ENCODE results near the gene FIBIN.
A peak's percentile ranks its signal among the peaks of the same experiment; 100 is the strongest.

Gene FIBIN

GRCh38 chr11:27020751-27021150 lies 26.8 kb downstream of the FIBIN start:
- DNase-seq, result no peak

DNA sequence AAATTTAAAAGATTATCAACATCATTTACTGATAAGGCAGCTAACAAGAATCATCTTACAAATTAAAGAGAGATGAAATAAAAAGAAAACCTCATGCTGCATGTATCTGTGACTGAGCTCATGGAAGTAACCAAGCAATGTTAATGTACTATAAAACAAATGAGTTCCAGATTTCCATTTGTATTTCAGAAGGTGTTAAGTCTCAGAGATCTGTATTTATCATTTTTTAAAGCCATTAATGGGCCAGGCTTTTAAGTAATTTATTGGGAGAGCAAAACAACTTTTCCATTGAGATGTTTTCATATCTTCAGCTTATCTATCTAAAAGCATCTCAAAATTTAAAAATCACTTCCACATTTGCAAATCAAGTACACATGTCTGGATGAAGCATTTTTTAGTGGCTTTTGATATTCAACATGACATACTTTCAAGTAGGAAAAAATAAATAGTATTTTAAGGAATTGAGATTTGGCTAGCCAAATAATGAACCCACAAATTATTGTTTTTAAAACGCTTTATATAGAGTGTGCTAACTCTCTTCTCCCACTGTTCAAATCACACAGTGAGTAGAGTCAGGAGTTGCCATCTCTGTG lies 28.8 kb downstream of the FIBIN start:
- no peak for DNase-seq

DNA sequence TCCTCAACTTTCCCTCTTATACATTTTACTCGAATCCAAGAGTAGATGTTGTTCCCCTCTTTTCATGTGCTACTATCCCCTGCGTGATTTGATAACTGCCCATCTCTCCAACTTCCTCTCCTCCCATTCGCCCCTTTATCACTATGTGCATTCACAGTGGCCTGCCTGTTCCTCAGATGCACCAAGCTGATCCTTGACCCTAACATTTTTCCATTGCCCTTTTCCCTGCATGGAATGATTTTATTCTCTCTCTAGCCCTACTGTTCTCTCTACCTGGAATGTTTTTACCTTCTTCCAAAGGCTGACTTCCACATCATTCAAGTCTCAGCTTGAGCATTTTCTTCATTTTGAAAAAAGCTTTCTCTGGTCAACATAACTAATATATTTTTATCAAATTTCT lies 31.0 kb downstream of the FIBIN start:
- no peak for DNase-seq

DNA sequence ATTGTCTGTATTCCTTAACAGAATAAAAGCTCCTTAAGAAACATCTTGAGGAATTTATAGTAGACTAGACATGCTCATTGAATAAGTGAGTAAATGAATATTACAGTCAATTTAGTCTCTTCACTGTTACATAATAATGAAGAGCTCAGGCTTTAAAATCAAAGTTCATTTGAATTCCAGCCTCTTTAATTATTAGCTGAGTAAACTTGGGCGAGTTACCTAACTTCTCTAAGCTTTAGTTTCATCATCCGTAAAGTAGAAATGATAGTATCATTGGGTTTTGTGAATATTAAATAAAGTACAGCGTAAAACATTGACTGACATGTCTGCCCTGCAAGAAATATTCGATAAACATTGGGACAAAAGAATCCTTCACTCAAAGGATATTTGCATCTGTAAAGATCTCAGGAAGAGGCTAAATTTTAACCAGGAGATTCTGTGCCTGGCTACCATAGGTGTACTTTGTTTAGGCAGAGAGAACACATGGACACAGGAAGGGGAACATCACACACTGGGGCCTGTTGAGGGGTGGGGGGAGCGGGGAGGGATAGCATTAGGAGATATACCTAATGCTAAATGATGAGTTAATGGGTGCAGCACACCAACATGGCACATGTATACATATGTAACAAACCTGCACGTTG lies 31.5 kb downstream of the FIBIN start:
- DNase-seq, result no peak

GRCh38 chr11:27025957-27026733 lies 32.2 kb downstream of the FIBIN start:
- DNase-seq, result no peak

DNA sequence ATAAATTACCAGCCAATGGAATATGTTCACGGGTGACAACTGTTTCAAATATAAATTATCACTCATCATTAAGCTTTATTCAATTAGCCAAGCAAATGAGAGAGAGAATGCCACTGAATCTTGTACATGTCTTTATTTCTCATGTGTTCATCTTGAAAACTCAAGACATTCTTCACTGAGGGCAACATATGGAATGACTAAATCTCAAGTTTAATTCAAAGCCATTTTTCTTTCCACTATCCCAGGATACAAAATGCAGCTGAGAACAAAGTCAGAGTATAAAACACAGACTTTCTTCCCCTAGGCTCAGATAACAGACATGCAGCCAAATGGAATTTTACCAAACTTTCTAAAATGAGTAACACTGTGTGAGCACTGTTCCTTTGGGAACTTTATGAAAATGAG lies 34.7 kb downstream of the FIBIN start:
- no peak for DNase-seq

- DNase-seq, result no peak
Observed at GRCh38 chr11:27029966-27030365, 36.1 kb downstream of the FIBIN start.

DNA sequence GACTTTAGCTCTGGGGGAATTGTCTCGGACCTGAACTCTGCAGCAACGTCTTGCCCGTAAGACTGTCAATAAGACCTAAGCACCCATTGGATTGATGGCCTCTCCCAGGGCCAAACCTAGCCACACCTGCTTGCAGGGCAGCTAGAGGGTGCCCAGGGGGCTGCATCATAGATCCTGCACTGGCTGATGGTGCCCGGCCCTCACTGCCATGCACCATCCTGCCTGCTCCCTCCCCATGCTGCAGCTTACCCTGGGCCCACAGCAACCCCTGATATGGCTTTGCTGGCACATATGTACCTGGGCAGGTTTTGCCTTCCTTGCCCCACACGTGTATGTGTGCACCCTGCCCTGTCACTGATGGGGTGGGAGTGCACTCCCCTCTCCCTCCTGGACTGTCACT lies 37.8 kb downstream of the FIBIN start:
- DNase-seq, result no peak

DNA sequence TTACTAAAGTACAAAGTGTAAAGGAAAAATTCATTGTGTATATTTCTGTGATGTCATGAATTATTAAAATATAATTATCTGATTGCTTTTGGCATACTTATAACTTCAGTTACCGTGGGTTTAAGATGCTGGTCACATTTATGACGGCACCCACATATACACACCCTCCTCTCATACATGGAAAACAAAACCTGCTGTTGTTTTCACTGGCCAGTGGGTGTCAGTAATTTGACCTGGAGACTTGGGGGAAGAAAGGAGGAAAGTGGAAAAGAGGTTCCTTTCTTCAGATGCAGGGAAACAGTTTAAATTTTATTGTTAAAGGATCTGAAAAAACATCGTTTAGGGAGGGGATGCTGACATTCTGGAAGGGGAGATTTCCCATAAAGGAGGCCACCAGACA lies 46.0 kb downstream of the FIBIN start:
- DNase-seq, result no peak

DNA sequence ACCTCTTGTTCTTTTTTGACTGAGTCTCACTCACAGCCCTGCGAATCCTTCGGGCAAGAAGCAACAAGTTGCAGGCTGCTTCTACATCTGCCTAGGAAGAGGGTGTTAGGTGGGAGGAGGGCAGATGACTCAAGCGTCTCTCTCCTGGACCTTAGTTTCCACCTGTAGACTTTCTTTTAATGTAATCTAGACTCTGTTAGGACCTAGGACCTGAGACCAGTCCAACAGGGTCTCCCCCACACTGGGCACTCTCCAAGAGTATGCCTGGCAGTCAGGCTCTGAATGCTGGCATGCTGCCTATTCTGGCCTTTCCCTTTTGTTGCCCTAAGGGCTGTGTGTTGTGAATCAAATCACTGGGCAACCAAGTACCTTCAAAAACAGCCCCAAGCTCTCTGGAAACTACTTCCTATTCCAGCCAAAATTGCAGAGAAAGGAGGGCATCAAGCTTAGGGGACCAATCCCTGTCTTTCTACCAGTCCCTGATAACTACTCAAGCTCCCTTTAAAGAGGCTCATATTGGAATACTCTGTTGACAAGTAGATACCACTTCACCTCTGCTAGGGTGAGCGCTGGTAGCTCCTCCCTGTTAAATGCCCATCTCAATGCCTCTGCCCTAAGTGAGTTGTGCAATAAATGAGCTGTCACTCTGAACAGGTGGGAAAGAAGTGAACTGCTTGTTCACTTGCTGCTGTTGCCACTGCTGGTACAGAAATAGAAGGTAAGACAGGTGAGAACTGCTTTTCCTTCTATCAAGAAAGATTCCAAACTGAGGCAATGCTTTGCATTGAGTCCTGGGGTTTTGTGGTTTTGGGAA lies 46.6 kb downstream of the FIBIN start, which contains the start of gene BBOX1:
Gene BBOX1, plus strand, starts transcription at position 514 of the 814 bp plus-strand sequence. CDS start 14,616 bp downstream, outside the sequence.
- peak in 45 of 56 donors; percentile 3 to 84 (median 34) for DNase-seq

GRCh38 chr11:27041141-27041899 lies 47.4 kb downstream of the FIBIN start:
- DNase-seq, result peak in 28 of 56 donors; percentile 1 to 64 (median 8)

All from nucleus accumbens (tissue), 56 donors.